CD4-positive, alpha-beta T cell treated with Interleukin-17A for 4 hours (primary cell): Measurements from ENCODE around the gene DENR.
"Not testable (repeated sequence)": the region's sequence is repeated elsewhere in the genome, so short reads cannot be mapped to it uniquely, and the experiment has no call there.

Experiments
- DNase-seq: peaks from one replicate; pipeline ENCODE4 v3.0.0-alpha.2; 2020; ENCODE audit warnings: mixed read lengths

Gene DENR, protein sequence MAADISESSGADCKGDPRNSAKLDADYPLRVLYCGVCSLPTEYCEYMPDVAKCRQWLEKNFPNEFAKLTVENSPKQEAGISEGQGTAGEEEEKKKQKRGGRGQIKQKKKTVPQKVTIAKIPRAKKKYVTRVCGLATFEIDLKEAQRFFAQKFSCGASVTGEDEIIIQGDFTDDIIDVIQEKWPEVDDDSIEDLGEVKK

GRCh38 chr12:122752464-122753318, at the start of gene DENR:
Gene DENR (plus strand): TSS chr12:122752824. CDS start chr12:122753702, 878 bp downstream.
- DNase-seq = peak; percentile 99

DNA sequence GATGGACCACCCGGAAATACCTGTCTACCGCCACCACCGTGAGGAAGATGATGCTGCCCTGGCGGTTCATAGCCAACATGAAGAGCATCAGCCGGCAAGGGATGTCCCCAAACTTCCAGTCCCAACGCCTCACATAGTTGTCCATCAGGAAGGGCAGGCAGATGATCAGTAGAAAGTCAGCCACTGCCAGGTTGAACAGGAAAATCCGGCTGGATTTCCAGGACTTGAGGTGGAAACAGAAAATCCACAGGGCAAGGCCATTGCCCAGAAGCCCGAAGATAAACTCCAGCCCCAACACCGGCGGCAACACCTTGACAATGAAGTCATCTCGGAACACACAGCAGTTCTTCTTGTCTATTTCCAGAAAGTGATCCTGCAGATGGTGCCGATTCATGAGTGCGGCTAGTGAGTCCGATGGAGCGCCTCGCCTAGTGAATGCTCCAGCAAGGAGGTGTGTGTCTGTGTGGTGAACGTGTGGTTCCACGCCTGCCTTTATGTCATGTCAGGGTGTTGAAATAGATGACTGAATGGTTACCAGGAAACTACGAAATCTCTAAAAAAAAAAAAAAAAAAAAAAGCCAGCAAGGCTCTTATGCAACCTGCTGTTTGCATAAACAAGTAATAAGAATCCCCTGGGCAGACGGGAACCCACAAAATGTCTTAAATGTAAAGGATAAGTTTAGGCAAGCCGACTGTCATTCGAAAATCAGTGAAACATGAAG, 49.6 kb upstream of the DENR start, which contains the start of gene HCAR2:
TSS of gene HCAR2 (minus strand) at position 468 of the 722 bp plus-strand sequence. CDS start at position 394, 74 bp downstream.
- DNase-seq = not testable (repeated sequence)

DNA sequence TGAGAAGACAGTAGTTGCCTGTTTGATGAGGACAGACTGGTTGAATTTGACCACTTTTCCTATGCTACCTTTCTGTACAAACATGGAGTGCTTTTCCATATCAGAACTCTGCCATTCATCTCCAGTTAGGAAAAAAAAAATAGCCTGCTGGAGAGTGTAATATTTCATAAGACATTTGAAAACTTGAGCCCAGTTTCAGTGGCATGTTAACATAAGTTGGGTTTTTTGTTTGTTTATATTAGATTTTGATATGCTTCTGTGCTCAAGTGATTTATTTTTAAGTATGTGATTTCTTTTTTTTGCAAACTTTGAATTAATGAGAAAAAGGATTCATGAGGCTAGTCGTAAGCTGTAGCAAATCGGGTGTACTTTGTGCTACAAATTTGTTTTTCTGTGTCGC, 48.8 kb upstream of the DENR start:
- DNase-seq = not testable (repeated sequence)

DNA sequence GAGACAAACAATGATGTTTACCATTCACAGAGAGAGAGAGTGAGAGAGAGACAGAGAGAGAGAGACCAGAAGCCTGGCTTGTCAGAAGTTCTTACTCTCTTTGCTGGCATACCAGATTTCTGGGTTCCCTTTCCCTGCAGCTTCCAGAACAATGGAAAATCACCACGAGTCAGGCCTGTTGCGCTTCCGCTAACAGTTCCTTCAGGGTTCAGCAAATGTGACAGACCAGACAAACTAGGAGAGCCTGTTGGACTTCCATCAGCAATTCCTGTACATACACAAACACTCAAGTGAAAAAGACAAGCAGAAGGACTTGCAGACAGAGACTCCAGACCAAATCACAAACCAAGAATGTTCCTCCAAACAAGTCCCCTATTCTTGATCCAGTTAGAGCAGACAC, 43.3 kb upstream of the DENR start:
- not testable (repeated sequence) for DNase-seq

DNA sequence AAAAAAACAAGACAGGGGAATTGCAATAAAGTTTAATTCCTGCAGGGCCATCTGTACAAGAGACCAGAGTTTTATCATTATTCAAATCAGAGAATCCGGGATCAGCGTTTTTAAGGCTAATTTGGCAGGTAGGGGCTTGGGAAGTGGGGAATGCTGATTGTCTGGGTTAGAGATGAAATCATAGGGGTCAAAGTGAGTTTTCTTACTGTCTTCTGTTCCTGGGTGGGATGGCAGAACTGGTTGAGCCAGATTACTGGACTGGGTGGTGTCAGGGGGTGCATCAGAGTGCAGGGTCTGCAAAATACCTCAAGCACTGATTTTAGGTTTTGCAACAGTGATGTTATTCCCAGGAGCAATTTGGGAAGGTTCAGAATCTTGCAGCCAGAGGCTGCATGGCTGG, 42.3 kb upstream of the DENR start:
- DNase-seq = not testable (repeated sequence)

- DNase-seq = not testable (repeated sequence)
These were observed 41.4 kb upstream of the DENR start for GRCh38 chr12:122711266-122711665.

GRCh38 chr12:122713491-122714188, 39.0 kb upstream of the DENR start:
- not testable (repeated sequence) for DNase-seq

- not testable (repeated sequence) for DNase-seq
These were observed 37.4 kb upstream of the DENR start for GRCh38 chr12:122715211-122715610.

GRCh38 chr12:122716658-122717057, 36.0 kb upstream of the DENR start, which contains the start of gene HCAR3:
Gene HCAR3 (minus strand): TSS chr12:122716811. CDS start chr12:122716737, 74 bp downstream.
- DNase-seq = not testable (repeated sequence)

DNA sequence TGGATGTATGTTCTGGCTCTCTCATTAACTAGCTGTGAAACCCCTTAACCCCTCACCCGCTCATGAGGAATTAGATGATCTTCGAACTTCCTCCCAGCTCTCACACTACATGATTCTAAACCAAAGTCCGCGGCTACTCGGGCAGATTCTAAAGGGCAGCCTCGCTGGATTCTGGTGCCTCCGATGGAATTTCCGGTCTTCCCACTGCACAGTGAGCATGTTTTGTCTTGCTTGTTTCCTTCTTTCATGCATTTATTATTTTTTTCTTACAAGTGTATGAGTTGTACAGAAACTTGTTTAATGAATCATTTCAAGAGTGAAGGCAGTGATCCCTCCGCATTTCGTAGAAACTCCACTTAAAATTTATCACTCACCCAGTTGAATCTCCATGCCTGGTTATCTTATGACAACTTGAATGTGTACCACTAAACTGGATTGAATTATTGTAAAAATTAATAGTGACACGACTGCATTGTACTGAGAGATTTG, 31.5 kb upstream of the DENR start:
- DNase-seq = no peak

DNA sequence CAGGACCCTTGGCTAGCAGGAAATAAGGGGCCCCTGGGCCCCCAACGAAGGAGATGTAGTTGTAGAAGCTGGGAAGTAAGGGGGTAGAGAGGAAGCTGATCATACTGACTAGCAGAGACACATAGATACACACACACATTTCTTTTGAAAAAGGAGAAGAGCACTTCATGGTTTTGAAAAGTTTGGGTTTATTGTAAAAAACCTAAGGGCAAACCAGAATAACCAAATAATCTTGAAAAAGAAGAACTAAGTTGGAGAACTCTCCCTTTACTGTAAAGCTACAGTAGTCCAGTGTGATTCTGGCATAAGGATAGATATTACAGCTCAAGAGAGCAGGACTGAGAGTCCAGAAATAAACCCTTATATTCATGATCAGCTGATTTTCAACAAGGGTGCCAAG, 30.2 kb upstream of the DENR start:
- no peak for DNase-seq

DNA sequence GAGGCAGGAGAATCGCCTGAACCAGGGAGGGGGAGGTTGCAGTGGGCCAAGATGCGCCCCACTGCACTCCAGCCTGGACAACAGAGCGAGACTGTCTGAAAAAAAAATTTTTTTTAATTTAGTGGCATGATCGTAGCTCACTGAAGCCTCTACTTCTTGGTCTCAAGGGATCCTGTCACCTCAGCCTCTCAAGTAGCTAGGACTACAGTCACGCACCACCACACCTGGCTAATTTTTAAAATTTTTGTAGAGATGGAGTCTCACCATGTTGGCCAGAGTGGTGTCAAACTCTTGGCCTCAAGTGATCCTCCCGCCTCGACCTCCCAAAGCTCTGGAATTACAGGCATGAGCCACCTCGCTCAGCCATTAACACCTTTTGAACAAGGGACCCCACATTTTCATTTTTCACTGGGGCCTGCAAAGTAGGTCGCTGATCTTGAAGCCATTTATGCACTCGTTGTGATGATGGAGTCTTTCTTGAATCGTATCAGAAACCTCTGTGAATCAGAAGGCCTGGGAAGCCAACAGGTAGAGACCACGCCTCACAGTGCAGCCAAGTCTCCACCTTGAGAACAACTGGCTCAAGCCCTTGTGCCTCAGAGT, 27.9 kb upstream of the DENR start:
- DNase-seq = no peak

- no peak for DNase-seq
These were observed 27.1 kb upstream of the DENR start for GRCh38 chr12:122725452-122726079.

GRCh38 chr12:122726080-122726558, 26.5 kb upstream of the DENR start:
- peak; percentile 49 for DNase-seq

GRCh38 chr12:122729583-122730214, 22.9 kb upstream of the DENR start:
- no peak for DNase-seq

- DNase-seq = peak; percentile 45
These were observed 22.2 kb upstream of the DENR start, which contains the start of gene HCAR1 for GRCh38 chr12:122730215-122731014. Gene HCAR1 (minus strand): TSS chr12:122730844. CDS start chr12:122730339, 505 bp downstream.

GRCh38 chr12:122732170-122732569, 20.5 kb upstream of the DENR start:
- peak; percentile 18 for DNase-seq

- no peak for DNase-seq
These were observed 20.0 kb upstream of the DENR start for GRCh38 chr12:122732611-122733010.

GRCh38 chr12:122738571-122738970, 14.1 kb upstream of the DENR start:
- DNase-seq = no peak

DNA sequence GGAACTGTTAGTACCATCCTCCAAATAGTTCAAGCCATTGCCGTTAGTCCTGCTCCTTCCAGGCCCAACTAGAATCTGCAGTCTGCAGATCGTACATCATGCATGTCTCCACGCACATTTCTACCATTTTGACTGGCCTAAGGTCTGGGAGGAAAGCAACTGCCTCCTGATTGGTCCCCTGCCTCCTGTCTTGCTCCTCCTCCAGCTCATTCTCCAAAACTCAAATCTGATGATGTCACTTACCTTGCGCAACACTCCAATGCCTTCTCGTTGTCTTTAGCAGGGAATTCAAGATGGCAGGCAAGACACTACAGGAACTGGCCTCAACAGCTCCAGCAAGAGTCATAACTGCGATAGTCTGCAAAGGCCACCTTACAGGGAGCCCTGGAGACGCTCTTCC, 12.3 kb upstream of the DENR start:
- DNase-seq = no peak
